HG03175 (cell line): ENCODE data around the gene S100P.
A peak's percentile ranks its signal among the peaks of the same experiment; 100 is the strongest.

Experiments
- ATAC-seq: cut with Tn5 transposase; IDR thresholded peaks from one replicate; pipeline ENCODE4 v1.9.1; 2021; ENCODE audit warnings: mild to moderate bottlenecking, moderate library complexity; ENCODE audit not compliant: unreplicated experiment

S100P gene

DNA sequence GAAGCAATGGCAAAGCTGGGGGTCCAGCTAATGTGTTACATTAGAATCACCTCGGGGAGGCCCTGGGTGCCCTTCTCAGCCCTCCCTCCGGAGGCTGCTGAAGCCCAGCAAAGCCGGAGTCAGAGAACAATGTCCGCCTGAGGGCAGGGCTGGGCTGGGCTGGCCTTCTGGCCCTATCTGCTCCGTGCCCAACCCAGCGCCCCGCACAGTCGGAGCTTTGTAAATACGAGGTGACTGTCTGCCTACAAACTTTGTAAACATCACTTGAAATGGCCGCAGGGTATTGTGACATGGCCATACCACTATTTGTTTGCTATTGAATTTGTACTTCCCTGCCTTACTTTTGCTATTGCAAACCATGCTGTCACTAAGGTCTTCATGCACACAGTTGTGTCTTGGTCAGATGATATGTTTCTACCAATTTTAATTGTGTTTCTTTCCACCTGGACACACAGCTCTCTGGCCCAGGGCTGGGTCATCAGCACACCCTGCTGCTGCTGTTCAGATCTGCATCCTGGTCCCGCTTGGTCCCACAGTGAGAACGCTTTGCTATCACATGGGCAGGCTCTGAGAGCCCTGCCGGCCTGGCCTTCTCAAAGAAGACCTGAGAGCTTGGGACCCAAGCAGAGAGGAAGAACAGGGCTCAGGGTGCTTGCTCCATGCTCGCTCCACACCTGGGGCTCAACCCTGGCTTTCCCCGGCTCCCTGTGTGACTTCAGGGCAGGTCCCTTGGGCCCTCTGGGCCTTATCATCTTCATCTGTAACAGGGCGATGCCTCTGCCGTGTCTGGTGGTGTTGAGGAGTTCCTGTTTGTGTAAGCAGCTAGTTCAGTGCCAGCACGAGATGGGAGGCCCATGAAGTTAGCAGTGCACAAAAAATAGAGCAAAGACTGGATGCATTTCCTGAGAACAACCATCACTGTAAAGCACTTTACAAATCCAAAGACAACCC is 2.3 kb downstream of the S100P start:
- no peak for ATAC-seq

DNA sequence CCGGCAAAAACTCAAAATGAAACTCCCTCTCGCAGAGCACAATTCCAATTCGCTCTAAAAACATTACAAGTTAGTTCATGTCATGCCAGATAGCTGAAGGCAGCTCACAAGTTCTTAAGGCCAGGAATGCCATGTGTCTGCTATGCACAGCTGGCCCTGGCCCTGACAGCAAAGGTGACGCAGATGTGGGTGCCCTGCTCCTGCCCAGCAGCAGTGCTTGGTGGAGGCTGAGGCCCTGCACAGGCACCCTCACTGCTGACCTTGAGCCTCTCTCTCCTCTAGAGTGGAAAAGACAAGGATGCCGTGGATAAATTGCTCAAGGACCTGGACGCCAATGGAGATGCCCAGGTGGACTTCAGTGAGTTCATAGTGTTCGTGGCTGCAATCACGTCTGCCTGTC is 2.9 kb downstream of the S100P start:
- ATAC-seq, result no peak

DNA sequence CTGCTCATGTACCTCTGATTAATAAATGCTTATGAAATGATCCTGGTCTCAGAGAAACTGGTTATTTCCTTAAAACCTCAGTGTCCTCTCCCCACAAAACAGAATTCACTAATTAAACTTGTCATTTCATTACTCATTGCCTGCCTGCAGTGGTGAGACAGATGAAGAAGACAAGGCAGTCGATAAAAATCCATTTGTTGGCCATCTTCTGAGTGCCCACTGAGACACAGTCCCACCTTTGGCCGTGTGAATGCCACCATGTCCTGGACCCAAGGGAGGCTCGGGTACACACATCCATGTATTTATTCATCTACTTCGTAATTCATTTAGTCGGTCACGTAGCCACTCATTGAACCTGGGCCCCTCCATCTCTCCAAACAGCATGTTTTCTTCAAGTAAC is 3.5 kb downstream of the S100P start:
- no peak for ATAC-seq

DNA sequence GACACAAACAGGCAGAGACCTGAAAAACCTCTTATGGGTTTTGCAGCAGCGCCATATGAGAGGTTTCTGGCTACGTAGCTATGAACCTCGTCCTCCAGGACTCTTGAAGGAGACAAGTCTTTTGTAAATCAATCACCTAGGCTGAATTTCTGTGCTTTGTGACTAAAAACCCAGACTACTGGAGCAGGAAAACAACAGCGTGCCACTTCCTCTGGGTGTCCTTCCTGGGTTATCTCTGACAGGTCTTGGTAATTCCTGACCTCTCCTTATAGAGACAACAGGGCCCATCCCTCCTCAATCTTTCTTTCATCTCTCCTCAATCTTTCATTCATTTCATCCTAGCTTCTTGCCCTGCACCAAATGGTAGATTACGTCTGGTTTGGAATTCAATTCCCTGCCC is 5.7 kb downstream of the S100P start:
- ATAC-seq, result no peak

DNA sequence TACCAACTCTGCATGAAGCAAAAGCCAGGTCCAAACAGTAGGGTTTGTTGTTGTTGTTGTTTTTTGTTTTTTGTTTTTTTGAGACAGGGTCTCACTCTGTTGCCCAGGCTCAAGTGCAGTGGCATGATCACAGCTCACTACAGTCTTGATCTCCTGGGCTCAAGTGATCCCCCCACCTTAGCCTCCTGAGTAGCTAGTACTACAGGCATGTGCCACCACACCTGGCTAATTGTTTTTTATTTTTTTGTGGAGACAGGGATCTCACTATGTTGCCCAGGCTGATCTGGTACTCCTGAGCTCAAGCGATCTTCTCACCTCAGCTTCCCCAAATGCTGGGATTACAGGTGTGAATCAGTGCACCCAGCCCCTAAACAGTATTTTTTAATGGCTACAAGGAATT is 6.2 kb downstream of the S100P start:
- no peak for ATAC-seq

DNA sequence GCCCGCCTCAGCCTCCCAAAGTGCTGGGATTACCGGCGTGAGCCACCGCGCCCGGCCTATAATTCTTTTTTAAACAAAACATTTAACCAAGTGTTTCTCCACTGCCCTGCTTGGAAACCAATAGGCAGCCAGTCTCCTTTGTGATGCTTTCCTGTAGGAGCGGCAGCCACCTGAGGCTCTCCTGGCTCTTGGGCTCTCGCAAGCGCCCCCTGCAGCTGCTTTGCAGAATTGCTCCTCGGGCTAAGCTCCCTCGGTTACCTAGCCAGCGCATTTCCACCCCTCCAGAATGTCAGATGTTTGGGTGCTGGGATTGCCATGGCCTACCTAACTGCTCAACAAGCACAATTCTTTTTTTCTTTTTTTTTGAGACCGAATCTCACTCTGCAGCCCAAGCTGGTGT is 7.7 kb downstream of the S100P start:
- ATAC-seq, result no peak

DNA sequence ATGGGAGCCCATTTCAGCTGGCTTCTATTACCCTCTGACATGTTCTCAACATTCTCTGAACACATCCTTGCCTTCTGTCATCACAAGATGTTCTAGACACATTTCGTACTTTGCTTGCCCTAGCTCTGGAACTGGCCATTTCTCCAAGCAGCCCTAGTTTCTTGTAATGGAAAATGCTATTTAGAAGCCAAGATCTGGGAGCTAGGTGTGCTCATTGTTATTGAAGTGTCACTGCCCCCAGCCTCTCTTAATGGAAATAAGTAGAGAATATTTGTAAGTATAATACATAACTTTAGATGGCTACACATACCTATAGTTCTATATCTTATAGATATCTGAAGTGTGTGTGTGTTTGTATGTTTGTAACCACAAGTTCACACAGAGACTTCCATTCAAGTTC is 9.1 kb downstream of the S100P start:
- ATAC-seq, result no peak

DNA sequence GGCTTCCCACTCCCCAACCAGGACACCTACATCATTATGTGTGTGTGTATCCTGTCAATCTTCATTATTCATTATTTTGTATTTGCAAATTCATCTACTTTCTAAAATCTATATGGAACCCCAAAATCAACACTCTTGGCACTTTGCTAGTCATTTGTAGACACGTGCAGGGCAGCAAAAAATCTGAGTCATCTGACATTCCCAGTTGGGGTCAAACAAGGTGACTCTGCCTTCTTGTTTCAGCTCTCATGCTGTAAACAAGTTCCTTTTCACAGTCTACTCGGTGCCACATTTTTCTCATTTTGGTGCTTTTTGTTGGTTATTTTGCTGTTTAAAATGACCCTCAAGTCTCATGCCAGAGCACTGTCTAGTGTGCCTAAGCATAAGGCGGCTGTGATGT is 10.1 kb downstream of the S100P start:
- no peak for ATAC-seq

DNA sequence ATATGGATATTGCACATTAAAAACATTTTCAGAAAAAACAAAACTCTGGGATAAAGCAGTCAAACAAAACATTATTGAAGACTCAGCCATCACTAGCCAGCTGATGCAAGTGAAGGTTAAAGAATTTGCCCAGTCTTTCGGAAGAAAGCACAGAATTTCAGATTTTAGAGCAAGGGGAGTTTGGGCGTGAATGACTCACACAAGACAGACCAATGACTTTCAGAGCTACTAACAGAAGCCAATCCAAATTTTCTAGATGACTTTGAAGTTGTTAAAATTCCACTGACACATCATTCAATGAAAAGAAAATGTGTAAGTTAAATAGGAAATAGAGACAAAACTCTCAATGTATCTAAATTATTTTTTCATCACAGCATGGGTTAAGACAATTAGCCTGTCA is 12.0 kb downstream of the S100P start:
- no peak for ATAC-seq

DNA sequence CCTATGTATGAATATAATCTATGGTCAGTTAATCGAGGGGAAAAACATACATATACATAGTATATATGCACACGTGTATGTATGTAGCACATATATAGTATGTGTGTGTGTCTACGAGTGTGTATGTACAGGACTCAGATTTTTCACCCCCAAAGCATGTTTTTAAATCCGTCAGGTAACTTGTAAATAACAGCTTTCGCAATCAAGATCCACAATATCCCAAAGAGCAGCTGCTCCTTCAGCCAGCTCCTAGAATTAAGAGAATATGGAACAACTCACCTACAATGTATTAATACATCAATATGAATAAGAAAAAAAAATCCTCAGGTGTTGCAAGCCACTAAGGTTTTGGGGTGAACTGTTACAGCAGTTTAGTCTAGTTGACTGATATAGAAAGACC is 12.5 kb downstream of the S100P start:
- ATAC-seq, result no peak

DNA sequence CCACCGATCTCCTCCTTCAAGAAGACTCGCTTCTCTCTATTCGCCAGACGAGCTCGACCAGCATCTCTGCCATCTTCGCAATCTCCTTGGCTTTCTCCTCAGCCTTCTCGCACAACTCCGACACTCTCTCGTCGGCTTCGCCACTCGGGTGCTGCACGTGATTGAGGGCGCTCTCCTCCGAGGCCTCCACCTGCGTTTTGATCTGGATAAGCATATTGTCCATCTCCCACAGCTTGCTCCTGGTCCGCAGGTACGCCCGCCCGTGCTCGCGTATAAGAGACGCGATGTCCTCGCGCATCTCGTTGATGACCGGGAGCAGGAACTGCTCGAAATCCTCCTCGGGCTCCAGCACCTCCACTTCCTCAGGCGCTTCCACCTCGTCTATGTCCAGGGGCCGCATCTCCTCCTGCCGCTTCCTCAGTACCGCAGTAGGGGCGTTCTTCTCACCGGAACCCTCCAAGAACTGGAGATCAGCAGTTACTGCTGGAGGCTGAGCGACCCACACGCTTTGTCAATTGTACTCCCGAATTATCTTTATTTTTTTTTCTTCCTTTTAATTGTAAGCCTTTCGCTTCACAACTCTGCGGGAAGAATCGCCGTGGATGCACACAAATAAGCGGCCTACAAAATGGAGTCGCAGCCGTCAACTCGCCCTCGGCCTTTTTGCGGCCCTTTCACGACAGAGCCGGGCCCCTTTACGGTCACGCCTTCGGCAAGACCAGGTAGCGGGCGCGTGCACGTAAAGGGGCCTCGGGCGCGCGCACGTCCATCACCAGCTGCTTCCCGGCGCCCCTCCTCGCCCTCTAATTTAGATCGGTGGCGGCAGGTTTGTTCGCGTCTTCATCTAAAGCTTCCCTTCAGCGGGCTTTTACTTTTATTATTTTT is 15.8 kb downstream of the S100P start, which contains the start of gene MRFAP1L1:
MRFAP1L1 (minus strand) TSS at position 636 of the 885 bp plus-strand sequence; CDS start at position 400, 236 bp downstream.
- ATAC-seq, result peak; percentile 68

DNA sequence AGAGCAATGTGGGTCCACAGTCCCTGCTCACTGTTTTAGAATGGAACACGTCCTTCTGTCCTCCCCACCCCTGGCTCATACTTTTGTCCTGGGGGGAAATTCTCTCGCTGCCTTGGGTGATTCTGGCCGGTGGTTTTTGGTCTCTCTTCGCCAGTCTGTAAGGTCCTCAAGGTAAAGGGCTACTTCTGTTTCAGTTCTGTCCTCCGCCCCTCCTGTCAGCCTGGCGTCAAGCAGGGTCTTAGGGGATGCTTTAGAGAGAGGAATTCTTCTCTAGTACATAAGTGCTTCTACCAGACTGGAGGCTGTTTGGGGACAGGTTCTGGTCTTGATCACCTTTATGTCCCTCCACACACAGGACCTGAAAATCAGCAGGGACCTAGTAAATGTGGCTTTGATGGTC is 16.6 kb downstream of the S100P start:
- ATAC-seq, result no peak

DNA sequence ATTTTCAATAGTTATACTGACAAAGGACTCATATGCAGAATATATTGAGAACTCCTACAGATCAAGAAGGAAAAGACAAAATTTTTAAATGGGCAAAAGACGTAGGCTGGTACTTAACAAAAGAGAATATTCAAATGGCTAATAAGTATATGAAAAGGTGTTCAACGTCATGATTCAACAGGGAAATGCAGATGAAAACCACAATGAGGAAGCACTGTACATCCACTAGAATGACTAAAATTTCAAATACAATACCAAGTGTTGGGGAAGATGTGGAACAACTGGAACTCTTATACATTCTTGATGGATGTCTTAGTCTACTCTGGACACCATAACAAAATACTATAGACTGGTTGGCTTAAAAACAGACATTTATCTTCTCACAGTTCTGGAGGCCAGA is 17.3 kb downstream of the S100P start:
- ATAC-seq, result no peak

DNA sequence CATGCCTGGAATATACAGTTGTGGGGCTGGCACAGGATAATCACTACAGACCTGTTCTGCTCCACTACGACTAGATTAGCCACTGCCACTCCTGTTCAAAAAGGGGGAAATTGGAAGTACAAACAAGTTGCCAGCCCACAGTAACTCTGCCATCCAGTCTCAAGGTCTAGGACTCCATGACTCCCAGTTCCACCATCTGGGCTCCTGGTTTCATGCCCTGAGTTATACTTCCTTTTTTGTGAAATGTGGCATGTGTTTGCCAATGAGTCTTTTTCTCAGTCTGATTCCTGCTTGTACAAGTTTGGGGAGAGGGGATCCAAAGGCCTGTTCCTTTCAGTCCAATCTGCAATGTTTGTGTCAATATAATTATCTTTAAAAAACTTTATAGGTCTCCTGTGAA is 21.3 kb downstream of the S100P start:
- no peak for ATAC-seq

DNA sequence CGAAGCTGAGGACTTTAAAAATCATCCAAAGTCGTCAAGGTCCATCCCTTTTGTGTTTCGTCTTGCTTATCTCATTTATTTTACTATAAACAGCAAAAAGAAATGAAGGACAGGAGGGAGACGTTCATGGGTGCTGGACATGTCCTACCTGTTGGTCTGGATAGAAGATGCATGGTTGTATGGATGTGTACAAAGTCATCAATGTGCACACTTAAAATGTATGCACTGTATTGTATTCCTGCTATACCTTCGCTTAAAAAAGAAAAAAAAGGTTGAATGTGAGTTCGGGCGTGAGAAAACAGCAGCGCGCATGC is 22.0 kb downstream of the S100P start:
- no peak for ATAC-seq

DNA sequence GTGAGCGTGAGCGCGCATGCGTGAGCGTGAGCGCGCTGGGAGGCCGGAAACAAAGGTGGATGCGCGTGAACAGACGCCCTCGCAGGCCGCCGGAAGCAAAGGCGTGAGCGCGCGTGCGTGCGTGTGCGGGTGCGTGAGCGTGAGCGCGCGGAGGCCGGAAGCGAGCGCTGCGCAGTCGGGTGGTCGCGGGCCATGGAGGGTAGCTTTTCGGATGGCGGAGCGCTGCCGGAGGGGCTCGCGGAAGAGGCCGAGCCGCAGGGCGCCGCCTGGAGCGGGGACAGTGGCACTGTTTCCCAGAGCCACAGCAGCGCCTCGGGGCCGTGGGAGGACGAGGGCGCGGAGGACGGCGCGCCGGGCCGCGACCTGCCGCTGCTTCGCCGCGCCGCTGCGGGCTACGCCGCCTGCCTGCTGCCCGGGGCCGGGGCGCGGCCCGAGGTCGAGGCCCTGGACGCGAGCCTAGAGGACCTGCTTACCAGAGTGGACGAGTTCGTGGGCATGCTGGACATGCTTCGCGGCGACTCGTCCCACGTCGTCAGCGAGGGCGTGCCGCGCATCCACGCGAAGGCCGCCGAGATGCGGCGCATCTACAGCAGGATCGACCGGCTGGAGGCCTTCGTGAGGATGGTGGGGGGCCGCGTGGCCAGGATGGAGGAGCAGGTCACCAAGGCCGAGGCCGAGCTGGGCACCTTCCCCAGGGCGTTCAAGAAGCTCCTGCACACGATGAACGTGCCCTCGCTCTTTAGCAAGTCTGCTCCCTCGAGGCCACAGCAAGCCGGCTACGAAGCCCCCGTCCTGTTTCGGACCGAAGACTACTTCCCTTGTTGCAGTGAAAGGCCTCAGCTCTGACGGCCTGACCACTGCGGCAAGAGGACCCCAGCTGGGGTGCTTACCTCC is 22.6 kb downstream of the S100P start, which contains the start of gene BLOC1S4:
BLOC1S4 (plus strand) TSS at position 157 of the 894 bp plus-strand sequence; CDS start at position 193, 36 bp downstream.
- ATAC-seq, result peak; percentile 84

DNA sequence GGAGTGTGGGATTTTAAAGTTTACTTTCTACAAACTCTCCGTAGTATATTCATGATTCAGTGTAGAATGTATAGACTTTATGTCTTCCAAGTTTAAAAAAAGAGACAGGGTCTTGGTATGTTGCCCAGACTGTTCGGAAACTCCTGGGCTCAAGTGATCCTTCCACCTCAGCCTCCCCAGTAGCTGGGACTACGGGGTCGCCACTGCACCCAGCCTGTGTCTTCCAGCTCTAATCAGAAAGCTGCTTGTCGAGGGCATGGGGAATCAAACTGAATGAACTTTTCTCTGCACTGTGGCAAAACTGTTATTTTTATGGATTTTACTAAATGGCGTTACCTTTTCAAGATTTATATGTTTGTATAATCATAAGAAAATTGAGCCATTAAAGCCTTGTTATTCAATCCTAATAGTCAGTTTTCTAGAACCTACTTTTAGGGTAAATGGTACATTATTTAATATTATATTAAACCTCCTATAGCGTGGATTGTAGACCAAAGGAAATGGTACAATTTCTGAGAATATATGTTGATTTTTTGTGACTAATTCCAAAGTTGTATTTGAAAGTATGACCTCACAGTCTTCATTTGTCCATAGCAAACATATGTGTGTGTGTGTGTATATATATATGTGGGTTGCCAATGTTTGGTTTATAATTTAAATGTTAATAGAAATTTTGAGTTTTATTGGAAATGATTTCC is 23.4 kb downstream of the S100P start:
- no peak for ATAC-seq

DNA sequence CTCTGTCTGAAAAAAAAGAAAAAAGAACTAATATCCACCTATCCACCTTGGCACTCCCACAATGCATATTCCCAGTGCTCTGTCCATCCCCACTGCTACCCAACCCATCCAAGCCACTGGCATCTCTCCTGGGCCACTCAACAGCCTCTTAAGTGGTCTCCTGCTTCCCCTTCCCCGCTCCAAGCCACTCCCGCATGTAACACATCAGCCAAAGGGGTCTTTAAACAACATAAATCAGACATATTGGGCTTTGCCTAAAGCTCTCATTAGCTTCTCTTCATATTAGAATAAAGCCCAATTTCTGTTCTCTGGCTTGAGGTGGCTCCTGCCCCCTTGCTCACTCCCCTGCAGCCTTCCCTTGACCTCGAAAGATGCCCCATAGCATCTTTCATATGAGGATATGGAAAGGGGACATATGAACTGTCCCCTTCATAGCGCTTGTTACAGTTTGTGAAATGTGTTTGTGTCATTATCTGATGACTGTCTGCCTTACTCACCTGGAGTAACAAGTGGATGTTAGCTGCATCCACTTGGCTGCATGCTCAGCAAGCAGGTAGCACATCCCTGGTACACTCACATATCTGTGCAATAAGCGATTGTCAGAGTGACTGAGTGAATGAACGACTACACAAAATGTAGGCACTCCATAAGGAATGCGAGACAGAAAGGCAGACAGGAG is 25.4 kb downstream of the S100P start:
- no peak for ATAC-seq

DNA sequence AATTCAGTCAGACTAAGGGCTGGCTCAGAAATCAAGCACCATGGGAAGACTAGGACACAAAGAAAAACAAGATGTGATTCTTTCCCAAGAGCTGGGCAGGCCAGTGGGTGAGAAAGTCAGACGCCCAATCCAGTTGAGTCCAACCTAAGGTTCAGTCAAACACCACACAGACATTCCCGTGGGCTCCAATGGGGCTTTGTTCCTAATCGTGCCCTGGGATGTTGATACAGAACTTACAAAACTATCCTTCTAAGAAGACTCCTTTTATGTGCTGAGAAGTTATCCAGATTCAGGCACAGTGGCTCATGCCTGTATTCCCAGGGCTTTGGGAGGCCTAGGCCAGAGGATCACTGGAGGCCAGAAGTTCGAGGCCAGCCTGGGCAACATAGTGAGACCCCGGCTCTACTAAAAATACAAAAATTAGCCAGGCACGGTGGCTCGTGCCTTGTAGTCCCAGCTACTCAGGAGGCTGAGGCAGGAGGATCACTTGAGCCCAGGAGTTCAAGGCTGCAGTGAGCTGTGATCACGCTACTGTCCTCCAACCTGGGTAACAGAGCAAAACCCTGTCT is 26.0 kb downstream of the S100P start:
- ATAC-seq, result no peak
